ENCODE measurements around the gene CATSPER1.

Gene CATSPER1

GRCh38 chr11:65968600-65969482, 57.4 kb downstream of the CATSPER1 start:
- H3K36me3 ChIP-seq (replicated peaks; ENCODE audit: insufficient read depth, low read length), result no peaks in the 10 kb centered on the region; the same call in none of the 2 replicates
- H3K4me3 ChIP-seq (ENCODE audit: low read length), result no peak overlapping the region
- H3K27me3 ChIP-seq (replicated peaks; ENCODE audit: insufficient read depth, low read length), result no peaks in the 10 kb centered on the region
- H4K20me1 ChIP-seq (ENCODE audit: insufficient read depth, low read length), result no peaks in the 10 kb centered on the region
- no peak for DNase-seq
- H3K79me2 ChIP-seq (ENCODE audit: low read length), result peaks cover 26% of the 10 kb centered on the region
- no peak overlapping the region for H3K9ac ChIP-seq (ENCODE audit: low read length)
- H3K9me3 ChIP-seq (replicated peaks; ENCODE audit: insufficient read depth, low read length), result no peaks in the 10 kb centered on the region
- no peak overlapping the region for H3K4me2 ChIP-seq (ENCODE audit: low read depth, low read length)
- H3K9me2 ChIP-seq (replicated peaks; ENCODE audit: insufficient read depth, low read length), result no peaks in the 10 kb centered on the region
- no peaks in the 10 kb centered on the region for H3K4me1 ChIP-seq (ENCODE audit: low read length)
- TF ChIP-seq EZH2 (optimal IDR thresholded peaks at IDR 0.05; ENCODE audit: low read depth, low read length) (no peak), CTCF (IDR thresholded peaks at IDR 0.05; ENCODE audit: low read length) (no peak), EZH2phosphoT487 (IDR thresholded peaks at IDR 0.05; ENCODE audit: low read length) (no peak)
- H3F3A ChIP-seq (ENCODE audit: insufficient read depth, low read length), result no peaks in the 10 kb centered on the region
- no peak overlapping the region for H3K27ac ChIP-seq (ENCODE audit: low read length)
- H2AFZ ChIP-seq (ENCODE audit: low read length), result no peak overlapping the region

DNA sequence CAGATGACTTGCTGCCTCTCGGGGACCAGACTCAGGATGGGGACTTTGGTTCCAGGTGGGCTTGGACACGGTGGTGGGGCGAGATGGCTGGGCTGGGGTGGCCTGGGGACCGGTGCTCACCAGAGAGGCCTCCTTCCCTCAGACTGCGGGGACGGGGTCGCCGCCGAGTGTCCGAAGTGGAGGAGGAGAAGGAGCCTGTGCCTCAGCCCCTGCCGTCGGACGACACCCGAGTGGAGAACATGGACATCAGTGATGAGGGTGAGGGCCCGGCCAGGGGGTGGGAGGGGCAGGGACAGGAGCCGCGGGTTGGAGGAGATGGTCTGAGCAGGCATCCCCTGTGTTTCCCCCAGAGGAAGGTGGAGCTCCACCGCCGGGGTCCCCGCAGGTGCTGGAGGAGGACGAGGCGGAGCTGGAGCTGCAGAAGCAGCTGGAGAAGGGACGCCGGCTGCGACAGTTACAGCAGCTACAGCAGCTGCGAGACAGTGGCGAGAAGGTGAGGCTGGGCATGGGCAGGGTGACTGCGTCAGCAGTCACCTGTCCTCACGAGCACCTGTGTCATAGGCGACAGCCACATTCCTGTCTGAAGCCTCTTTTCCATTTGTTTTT, 58.8 kb downstream of the CATSPER1 start:
- DNase-seq, result no peak
- Histone ChIP-seq H3K9me3 (replicated peaks; ENCODE audit: insufficient read depth, low read length) (no peaks in the 10 kb centered on the region), H3K9ac (ENCODE audit: low read length) (no peak overlapping the region), H3F3A (ENCODE audit: insufficient read depth, low read length) (no peaks in the 10 kb centered on the region), H2AFZ (ENCODE audit: low read length) (no peak overlapping the region), H3K9me2 (replicated peaks; ENCODE audit: insufficient read depth, low read length) (no peaks in the 10 kb centered on the region), H3K36me3 (replicated peaks; ENCODE audit: insufficient read depth, low read length) (no peaks in the 10 kb centered on the region; the same call in none of the 2 replicates), H4K20me1 (ENCODE audit: insufficient read depth, low read length) (no peaks in the 10 kb centered on the region), H3K27ac (ENCODE audit: low read length) (no peak overlapping the region), H3K27me3 (replicated peaks; ENCODE audit: insufficient read depth, low read length) (no peaks in the 10 kb centered on the region), H3K4me2 (ENCODE audit: low read depth, low read length) (no peak overlapping the region), H3K4me1 (ENCODE audit: low read length) (peaks cover 8% of the 10 kb centered on the region), H3K4me3 (ENCODE audit: low read length) (no peak overlapping the region), H3K79me2 (ENCODE audit: low read length) (peaks cover 40% of the 10 kb centered on the region)
- TF ChIP-seq EZH2 (optimal IDR thresholded peaks at IDR 0.05; ENCODE audit: low read depth, low read length) (no peak), EZH2phosphoT487 (IDR thresholded peaks at IDR 0.05; ENCODE audit: low read length) (no peak), CTCF (IDR thresholded peaks at IDR 0.05; ENCODE audit: low read length) (no peak)
